Measurements from ENCODE around the gene MAPK8IP3. TPM values are rescaled to one million over a fixed set of nuclear protein-coding genes. Genes with fewer than 3 reads are reported as not detected.

The MAPK8IP3 gene
- total and polyA plus RNA-seq, 2 donors (not counting 1 experiment from before 2014, with no cell fraction given): 249 to 340 TPM

DNA sequence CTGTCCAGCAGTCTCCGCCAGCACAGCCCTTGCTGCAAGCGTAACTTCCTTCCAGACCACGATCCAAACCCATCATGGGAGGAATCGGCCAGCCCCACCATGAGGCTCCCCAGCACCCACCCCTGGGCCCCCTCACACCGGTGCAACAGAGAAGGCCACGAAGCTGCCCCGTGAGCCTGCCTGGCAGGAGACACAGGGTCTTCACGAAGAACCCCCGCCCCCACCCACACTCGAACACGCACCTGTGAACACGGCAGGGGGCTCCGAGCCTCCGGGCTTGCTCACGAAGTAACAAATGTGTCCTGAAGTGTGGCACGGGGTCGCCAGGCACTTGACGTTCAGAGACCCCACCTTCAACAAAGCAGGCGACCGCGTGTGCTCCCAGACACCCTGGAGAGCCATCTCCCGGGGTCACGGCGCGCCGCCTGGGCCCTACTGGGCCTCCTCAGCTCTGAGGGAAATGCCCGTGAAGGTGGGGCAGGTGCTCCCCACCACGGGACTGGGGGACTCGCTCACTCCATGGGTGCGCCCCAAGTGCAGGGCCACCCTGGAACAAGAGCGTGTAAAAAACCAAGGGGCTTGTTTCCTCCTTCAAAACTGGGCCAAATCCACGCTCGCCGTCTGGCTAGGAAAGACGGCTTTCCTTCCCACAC, 113.0 kb downstream of the MAPK8IP3 start:
- no peak overlapping the region for H3K4me3 ChIP-seq (ENCODE audit: control extremely low read depth in 1 of 5, extremely low read depth in 1 of 5, insufficient read depth in 1 of 5, low read depth in 2 of 5, low read length in 4 of 5)
- TF ChIP-seq EZH2 (IDR thresholded peaks at IDR 0.05; ENCODE audit: borderline replicate concordance, insufficient read depth, low read depth, low read length, poor library complexity, severe bottlenecking): no peak
- TF ChIP-seq, protein P1, sequence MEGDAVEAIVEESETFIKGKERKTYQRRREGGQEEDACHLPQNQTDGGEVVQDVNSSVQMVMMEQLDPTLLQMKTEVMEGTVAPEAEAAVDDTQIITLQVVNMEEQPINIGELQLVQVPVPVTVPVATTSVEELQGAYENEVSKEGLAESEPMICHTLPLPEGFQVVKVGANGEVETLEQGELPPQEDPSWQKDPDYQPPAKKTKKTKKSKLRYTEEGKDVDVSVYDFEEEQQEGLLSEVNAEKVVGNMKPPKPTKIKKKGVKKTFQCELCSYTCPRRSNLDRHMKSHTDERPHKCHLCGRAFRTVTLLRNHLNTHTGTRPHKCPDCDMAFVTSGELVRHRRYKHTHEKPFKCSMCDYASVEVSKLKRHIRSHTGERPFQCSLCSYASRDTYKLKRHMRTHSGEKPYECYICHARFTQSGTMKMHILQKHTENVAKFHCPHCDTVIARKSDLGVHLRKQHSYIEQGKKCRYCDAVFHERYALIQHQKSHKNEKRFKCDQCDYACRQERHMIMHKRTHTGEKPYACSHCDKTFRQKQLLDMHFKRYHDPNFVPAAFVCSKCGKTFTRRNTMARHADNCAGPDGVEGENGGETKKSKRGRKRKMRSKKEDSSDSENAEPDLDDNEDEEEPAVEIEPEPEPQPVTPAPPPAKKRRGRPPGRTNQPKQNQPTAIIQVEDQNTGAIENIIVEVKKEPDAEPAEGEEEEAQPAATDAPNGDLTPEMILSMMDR (IDR thresholded peaks at IDR 0.05): no peak
- H4K20me1 ChIP-seq (ENCODE audit: control insufficient read depth, insufficient read depth, low read length, poor library complexity, severe bottlenecking): peaks cover 41% of the 10 kb centered on the region
- H3K9me3 ChIP-seq (ENCODE audit: control extremely low read depth in 1 of 3, control insufficient read depth in 2 of 3, insufficient read depth in 1 of 3, low read length in 2 of 3): no peaks in the 10 kb centered on the region
- over 99% methylated on average over 29 of the region's 35 CpGs for WGBS (ENCODE audit: insufficient coverage)
- no peaks in the 10 kb centered on the region for H3K9me3 Mint-ChIP-seq (ENCODE audit: insufficient read depth)
- no peaks in the 10 kb centered on the region for H3K27me3 Mint-ChIP-seq
- ChIA-PET CTCF (no interaction called here), POLR2A (no interaction called here)
- H3K36me3 ChIP-seq (replicated peaks in 1 of 2; ENCODE audit: control extremely low read depth in 1 of 2, control insufficient read depth in 1 of 2, extremely low read depth in 1 of 2, insufficient read depth in 2 of 2, low read length in 1 of 2): peaks cover 2 to 54% of the 10 kb centered on the region in 2 experiments
- intact Hi-C loops (cut with micrococcal nuclease): no loop called here
- no peak overlapping the region for H3K27ac ChIP-seq (ENCODE audit: low read length in 2 of 2)
- no peak overlapping the region for H3K4me3 Mint-ChIP-seq
- no peaks in the 10 kb centered on the region for H3K4me1 ChIP-seq (ENCODE audit: control insufficient read depth in 2 of 2, insufficient read depth in 2 of 2, low read length in 2 of 2)
- no peak for ATAC-seq (ENCODE audit: low read depth)
- no peak overlapping the region for H2AFZ ChIP-seq (ENCODE audit: insufficient read depth, low read depth, low read length, poor library complexity, severe bottlenecking)
- H3K9ac ChIP-seq (ENCODE audit: low read length): no peak overlapping the region
- peaks cover 4% of the 10 kb centered on the region for H3K4me1 Mint-ChIP-seq
- peaks cover 32% of the 10 kb centered on the region for H3K79me2 ChIP-seq (ENCODE audit: control insufficient read depth, insufficient read depth, low read length)
- no peak overlapping the region for H3K27ac Mint-ChIP-seq
- H3K27me3 ChIP-seq (replicated peaks in 1 of 4; ENCODE audit: control extremely low read depth in 1 of 4, control insufficient read depth in 3 of 4, insufficient read depth in 4 of 4, low read length in 3 of 4): no peaks in the 10 kb centered on the region
- H3K4me2 ChIP-seq (replicated peaks; ENCODE audit: low read depth, low read length, poor library complexity, severe bottlenecking): no peak overlapping the region
- no peak for DNase-seq

DNA sequence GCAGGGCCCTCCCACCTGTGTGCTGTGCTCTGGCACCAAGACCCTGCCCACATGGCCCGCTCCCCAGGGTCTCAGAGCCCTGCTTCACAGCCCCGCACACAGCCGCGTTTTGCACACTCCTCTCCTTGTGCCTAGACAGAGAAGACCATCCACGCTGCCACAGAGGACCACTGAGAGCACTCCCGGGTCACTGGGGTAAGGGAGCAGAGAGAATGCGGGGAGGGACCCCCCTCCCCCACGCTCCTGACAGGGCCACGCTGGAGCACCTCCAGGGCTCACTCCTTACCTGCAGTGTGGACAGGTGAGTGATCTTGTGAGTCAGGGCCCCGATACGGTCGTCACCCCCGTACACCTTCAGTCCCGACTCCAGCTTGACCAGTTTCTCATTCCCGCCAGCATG, 113.6 kb downstream of the MAPK8IP3 start:
- H3K9me3 ChIP-seq (ENCODE audit: control extremely low read depth in 1 of 3, control insufficient read depth in 2 of 3, insufficient read depth in 1 of 3, low read length in 2 of 3): no peaks in the 10 kb centered on the region
- ATAC-seq (ENCODE audit: low read depth) (no peak), DNase-seq (no peak)
- H3K9me3 Mint-ChIP-seq (ENCODE audit: insufficient read depth): no peaks in the 10 kb centered on the region
- peaks cover 47% of the 10 kb centered on the region for H4K20me1 ChIP-seq (ENCODE audit: control insufficient read depth, insufficient read depth, low read length, poor library complexity, severe bottlenecking)
- no peak overlapping the region for H3K4me3 Mint-ChIP-seq
- H3K4me1 ChIP-seq (ENCODE audit: control insufficient read depth in 2 of 2, insufficient read depth in 2 of 2, low read length in 2 of 2): no peaks in the 10 kb centered on the region
- H3K4me2 ChIP-seq (replicated peaks; ENCODE audit: low read depth, low read length, poor library complexity, severe bottlenecking): no peak overlapping the region
- peaks cover 38% of the 10 kb centered on the region for H3K79me2 ChIP-seq (ENCODE audit: control insufficient read depth, insufficient read depth, low read length)
- no peak overlapping the region for H2AFZ ChIP-seq (ENCODE audit: insufficient read depth, low read depth, low read length, poor library complexity, severe bottlenecking)
- no peak overlapping the region for H3K27ac ChIP-seq (ENCODE audit: low read length in 2 of 2)
- peaks cover 2 to 54% of the 10 kb centered on the region in 2 experiments for H3K36me3 ChIP-seq (replicated peaks in 1 of 2; ENCODE audit: control extremely low read depth in 1 of 2, control insufficient read depth in 1 of 2, extremely low read depth in 1 of 2, insufficient read depth in 2 of 2, low read length in 1 of 2)
- intact Hi-C loops (cut with micrococcal nuclease): no loop called here
- H3K27me3 Mint-ChIP-seq: no peaks in the 10 kb centered on the region
- H3K4me1 Mint-ChIP-seq: peaks cover 9% of the 10 kb centered on the region
- no peak overlapping the region for H3K4me3 ChIP-seq (ENCODE audit: control extremely low read depth in 1 of 5, extremely low read depth in 1 of 5, insufficient read depth in 1 of 5, low read depth in 2 of 5, low read length in 4 of 5)
- POLR2A ChIA-PET: no interaction called here
- CTCF ChIA-PET: no interaction called here
- H3K27ac Mint-ChIP-seq: no peak overlapping the region
- no peaks in the 10 kb centered on the region for H3K27me3 ChIP-seq (replicated peaks in 1 of 4; ENCODE audit: control extremely low read depth in 1 of 4, control insufficient read depth in 3 of 4, insufficient read depth in 4 of 4, low read length in 3 of 4)
- H3K9ac ChIP-seq (ENCODE audit: low read length): no peak overlapping the region
- TF ChIP-seq EZH2 (IDR thresholded peaks at IDR 0.05; ENCODE audit: borderline replicate concordance, insufficient read depth, low read depth, low read length, poor library complexity, severe bottlenecking): no peak
- TF ChIP-seq, protein P1 (IDR thresholded peaks at IDR 0.05): no peak
- 98% methylated on average over 10 of the region's 15 CpGs for WGBS (ENCODE audit: insufficient coverage)
